ENCODE results near the gene XXYLT1. TPM values are rescaled to one million over a fixed set of nuclear protein-coding genes. Genes with fewer than 3 reads are reported as not detected.
A peak's percentile ranks its signal among the peaks of the same experiment; 100 is the strongest.

Gene XXYLT1
- total and polyA plus RNA-seq, 9 of the 15 experiments (the other 6 are each of a cell fraction or from before 2014, with no cell fraction given), result 1.9 to 18.9 (median 15.0) TPM

- 53% methylated on average over 9 of the region's 10 CpGs for WGBS (ENCODE audit: insufficient coverage, low coverage, missing lambda C conversion rate)
- TF ChIP-seq E2F1 (CRISPR knock-in tag; IDR thresholded peaks at IDR 0.05) (no peak), CXXC5 (CRISPR knock-in tag; IDR thresholded peaks at IDR 0.05) (no peak), RBFOX2 (IDR thresholded peaks at IDR 0.05; ENCODE audit: low read depth, low read length) (0 out of 2 replicates have a peak, but pooled peaks have one; percentile 16), PRDM10 (IDR thresholded peaks at IDR 0.05; ENCODE audit: partially characterized antibody) (no peak), TCF3 (CRISPR knock-in tag; IDR thresholded peaks at IDR 0.05) (0 out of 2 replicates have a peak, but pooled peaks have one; percentile 21), CBFA2T3 (IDR thresholded peaks at IDR 0.05) (peak; percentile 49), PRPF4 (IDR thresholded peaks at IDR 0.05; ENCODE audit: insufficient read depth, low read depth, low read length, poor library complexity, severe bottlenecking) (no peak), ZKSCAN8 (CRISPR knock-in tag; IDR thresholded peaks at IDR 0.05) (no peak)
- no peak overlapping the region for H2AFZ ChIP-seq (ENCODE audit: low read depth, low read length)
- no peak overlapping the region for H3K27ac ChIP-seq (ENCODE audit: extremely low read depth, low read depth, low read length)
- intact Hi-C loops (cut with micrococcal nuclease) (loop anchor here (5.0 to 10.0 kb wide), 2 partner anchors 77 to 929 kb away; no protein-coding TSS in a partner anchor), in situ Hi-C loops (cut with MboI) (no loop called here)
- no peak for ATAC-seq
- FAIRE-seq, result no peak
- no peak overlapping the region for H3K4me2 ChIP-seq (ENCODE audit: insufficient read depth, low read length)
- CTCF ChIA-PET (ENCODE audit: low intra/inter-chr PET ratio), result no interaction called here
- peaks cover 41% of the 10 kb centered on the region for H3K79me2 ChIP-seq (ENCODE audit: control insufficient read depth, insufficient read depth, low read length)
- H4K20me1 ChIP-seq (replicated peaks; ENCODE audit: control insufficient read depth, insufficient read depth, low read length), result peaks cover under 1% of the 10 kb centered on the region; the same call in 1 of the 2 replicates
- H3K4me1 ChIP-seq (replicated peaks in 1 of 2; ENCODE audit: control insufficient read depth in 2 of 2, insufficient read depth in 2 of 2, low read length in 2 of 2), result peaks cover 14 to 34% of the 10 kb centered on the region in 2 experiments
- DNase-seq (ENCODE audit: extremely low read depth in 1 of 4, low spot score in 3 of 4), result peak in 1 of 4 experiments; percentile 15
- peaks cover 40% of the 10 kb centered on the region; the same call in 2 of the 3 replicates for H3K36me3 ChIP-seq (ENCODE audit: control insufficient read depth, insufficient read depth, low read length)
- no peaks in the 10 kb centered on the region for H3K9me3 ChIP-seq (replicated peaks; ENCODE audit: control insufficient read depth, insufficient read depth, low read depth, low read length)
- no peak overlapping the region for H3K4me3 ChIP-seq
- POLR2A ChIA-PET, result interaction anchor here (0.5 to 0.7 kb wide), 2 partner anchors 682 to 857 kb away, joined by 3 read pairs; no protein-coding TSS in a partner anchor
- no peaks in the 10 kb centered on the region for H3K27me3 ChIP-seq (ENCODE audit: control insufficient read depth in 2 of 2, insufficient read depth in 2 of 2, low read length in 2 of 2)
- H3K9me1 ChIP-seq (ENCODE audit: control insufficient read depth, insufficient read depth, low read length), result no peaks in the 10 kb centered on the region
- no TSS peak for BruUV-seq (replicated peaks)
- H3K9ac ChIP-seq (ENCODE audit: insufficient read depth in 1 of 2, low read depth in 2 of 2, low read length in 2 of 2), result peak overlapping the region in 1 of 2 experiments; percentile 66; a peak in 1 of 4 replicates
Measured at GRCh38 chr3:195263925-195264600, 6.9 kb downstream of the XXYLT1 start.

All from K562 (cell line).